ENCODE measurements around the gene CERS4.
"Not testable (repeated sequence)": the region's sequence is repeated elsewhere in the genome, so short reads cannot be mapped to it uniquely, and the experiment has no call there.

CERS4 gene

DNA sequence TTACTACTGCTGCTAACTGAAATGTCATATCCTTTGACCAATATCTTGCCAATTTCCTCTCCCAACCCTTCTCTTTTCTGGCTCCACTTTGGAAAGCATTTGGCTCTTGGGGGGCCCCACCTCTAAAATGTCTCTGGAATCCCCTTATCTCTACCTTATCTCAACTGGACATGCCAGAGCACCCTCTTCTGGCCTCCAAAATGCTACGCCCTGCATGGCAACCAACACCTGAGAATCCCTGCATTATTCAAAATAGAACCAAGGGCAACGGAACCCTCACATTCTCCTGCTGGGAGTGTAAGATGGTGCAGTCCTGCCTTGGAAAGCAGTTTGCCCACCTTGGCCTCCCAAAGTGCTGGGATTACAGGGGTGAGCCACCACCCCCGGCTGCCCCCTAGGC is 35.3 kb downstream of the CERS4 start:
- DNase-seq (ENCODE audit: low read depth, low spot score), result no peak
- TF ChIP-seq, protein P1, sequence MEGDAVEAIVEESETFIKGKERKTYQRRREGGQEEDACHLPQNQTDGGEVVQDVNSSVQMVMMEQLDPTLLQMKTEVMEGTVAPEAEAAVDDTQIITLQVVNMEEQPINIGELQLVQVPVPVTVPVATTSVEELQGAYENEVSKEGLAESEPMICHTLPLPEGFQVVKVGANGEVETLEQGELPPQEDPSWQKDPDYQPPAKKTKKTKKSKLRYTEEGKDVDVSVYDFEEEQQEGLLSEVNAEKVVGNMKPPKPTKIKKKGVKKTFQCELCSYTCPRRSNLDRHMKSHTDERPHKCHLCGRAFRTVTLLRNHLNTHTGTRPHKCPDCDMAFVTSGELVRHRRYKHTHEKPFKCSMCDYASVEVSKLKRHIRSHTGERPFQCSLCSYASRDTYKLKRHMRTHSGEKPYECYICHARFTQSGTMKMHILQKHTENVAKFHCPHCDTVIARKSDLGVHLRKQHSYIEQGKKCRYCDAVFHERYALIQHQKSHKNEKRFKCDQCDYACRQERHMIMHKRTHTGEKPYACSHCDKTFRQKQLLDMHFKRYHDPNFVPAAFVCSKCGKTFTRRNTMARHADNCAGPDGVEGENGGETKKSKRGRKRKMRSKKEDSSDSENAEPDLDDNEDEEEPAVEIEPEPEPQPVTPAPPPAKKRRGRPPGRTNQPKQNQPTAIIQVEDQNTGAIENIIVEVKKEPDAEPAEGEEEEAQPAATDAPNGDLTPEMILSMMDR (IDR thresholded peaks at IDR 0.05; ENCODE audit: low read depth, low read length), result no peak
- in situ Hi-C loops (cut with HindIII; ENCODE audit: low sequenced_read_pairs), result no loop called here
- no peak overlapping the region for H3K4me3 ChIP-seq (ENCODE audit: low read depth, low read length)

DNA sequence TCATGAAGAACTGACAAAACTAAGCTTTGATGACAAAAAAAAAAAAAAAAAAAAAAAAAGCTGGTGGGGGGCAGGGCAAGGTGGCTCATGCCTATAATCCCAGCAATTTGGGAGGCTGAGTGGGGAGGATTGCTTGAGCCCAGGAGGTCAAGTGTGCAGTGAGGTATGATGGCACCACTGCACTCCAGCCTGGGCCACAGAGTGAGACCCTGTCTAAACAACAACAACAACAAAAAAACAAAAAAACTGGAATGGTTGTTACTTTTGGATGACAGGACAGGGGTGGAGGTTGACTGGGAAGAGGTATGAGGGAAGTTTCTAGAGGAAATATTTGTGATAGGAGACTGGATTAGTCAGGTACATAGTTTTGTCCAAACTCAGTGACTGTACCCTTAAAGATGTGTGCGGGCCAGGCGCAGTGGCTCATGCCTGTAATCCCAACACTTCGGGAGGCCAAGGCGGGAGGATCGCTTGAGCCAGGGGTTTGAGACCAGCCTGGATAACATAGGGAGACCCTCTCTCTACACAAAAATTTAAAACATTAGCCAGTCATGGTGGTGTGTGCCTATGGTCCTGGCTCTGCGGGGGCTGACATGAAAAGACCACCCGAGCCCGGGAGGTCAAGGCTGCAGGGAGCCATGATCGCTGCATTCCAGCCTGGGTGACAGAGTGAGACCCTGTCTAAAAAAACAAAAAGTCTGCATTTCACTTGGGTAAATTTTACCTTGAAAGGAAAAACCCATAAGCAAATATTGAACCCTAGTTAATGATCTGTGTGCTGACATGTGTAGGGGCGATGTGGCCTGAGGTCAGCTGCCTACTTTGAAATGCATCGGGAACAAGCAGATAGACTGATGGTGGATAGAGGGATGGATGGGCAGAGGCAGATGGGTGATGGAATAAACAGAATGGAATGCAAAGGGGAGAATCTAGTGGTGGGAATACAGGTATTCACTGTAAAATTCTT is 37.0 kb downstream of the CERS4 start:
- TF ChIP-seq, protein P1 (IDR thresholded peaks at IDR 0.05; ENCODE audit: low read depth, low read length), result no peak
- in situ Hi-C loops (cut with HindIII; ENCODE audit: low sequenced_read_pairs), result no loop called here
- H3K4me3 ChIP-seq (ENCODE audit: low read depth, low read length), result no peak overlapping the region
- no peak for DNase-seq (ENCODE audit: low read depth, low spot score)

DNA sequence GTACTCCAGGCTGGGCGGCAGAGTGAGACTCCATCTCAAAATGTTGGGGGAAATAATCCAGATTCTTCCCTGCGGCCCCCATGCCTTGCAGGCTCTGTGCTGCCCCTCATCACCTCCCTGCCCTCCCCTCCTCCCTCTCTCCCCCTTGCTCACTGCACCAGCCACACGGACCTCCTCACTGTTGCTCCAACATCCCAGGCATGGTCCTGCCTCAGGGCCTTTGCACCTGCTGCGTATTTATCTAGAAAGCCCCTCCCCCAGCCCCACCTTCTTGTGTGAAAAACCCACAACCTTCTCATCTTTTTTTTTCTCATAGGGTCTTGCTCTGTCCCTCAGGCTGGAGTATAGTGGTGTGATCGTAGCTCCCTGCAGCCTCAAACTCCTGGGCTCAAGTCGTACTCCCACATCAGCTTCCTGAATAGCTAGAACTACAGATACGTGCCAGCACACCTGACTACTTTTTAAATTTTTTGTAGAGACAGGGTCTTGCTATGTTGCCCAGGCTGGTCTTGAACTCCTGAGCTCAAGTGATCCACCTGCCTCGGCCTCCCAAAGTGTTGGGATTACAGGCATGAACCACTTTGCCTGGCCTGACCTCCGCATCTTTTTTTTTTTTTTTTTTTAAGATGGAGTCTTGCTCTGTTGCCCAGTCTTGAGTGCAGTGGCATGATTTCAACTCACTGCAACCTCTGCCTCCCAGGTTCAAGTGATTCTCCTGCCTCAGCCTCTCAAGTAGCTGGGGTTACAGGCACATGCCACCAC is 38.1 kb downstream of the CERS4 start:
- H3K4me3 ChIP-seq (ENCODE audit: low read depth, low read length); in situ Hi-C loops (cut with HindIII; ENCODE audit: low sequenced_read_pairs); DNase-seq (ENCODE audit: low read depth, low spot score): not testable (repeated sequence)

DNA sequence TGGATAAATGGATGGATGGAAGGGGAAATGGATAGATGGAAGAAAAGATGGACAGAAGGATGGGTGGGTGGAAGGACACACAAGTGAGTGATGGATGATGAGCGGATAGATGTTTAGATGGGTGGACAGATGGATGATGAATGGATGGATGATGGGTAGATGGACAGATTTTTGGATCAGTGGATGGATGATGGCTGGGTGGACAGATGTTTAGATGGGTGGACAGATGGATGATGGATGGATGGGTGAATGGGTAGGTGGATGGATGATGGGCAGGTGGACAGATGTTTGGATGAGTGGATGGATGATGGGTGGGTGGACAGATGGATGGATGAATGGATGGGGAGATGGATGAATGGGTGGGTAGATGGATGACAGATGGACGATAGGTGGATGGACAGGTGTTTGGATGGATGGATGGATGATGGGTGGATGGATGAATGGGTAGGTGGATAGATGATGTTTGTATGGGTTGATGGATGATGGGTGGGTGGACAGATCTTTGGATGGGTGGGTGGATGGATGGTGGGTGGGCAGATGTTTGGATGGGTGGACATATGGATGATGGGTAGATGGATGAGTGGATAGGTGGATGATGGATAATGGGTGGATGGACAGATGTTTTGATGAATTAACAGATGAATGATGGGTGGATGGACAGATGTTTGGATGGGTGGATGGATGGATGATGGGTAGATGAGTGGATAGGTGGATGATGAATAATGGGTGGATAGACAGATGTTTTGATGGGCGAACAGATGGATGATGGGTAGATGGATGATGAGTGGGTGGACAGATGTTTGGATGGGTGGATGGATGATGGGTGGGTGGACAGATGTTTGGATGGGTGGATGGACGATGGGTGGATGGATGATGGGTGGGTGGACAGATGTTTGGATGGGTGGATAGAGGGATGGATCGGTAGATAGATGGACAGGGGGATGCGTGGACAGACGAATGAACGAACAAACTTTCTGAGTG is 39.5 kb downstream of the CERS4 start:
- in situ Hi-C loops (cut with HindIII; ENCODE audit: low sequenced_read_pairs), result no loop called here
- TF ChIP-seq, protein P1 (IDR thresholded peaks at IDR 0.05; ENCODE audit: low read depth, low read length), result no peak
- no peak overlapping the region for H3K4me3 ChIP-seq (ENCODE audit: low read depth, low read length)
- DNase-seq (ENCODE audit: low read depth, low spot score), result no peak

DNA sequence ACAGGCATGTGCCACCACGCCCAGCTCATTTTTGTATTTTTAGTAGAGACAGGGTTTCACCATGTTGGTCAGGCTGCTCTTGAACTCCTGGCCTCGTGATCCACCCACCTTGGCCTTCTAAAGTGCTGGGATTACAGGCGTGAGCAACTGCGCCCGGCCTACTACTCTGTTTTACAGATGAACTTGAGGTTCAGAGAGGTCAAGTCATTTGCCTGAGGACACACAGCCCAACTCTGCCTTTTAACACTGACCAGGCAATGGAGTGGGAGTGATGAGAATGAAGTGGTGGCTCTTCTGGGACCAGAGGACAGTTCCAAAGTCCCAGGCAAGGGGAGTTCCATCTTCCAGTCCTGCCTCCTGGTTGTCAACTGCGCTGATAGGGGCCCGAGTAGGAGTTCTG is 41.4 kb downstream of the CERS4 start:
- H3K4me3 ChIP-seq (ENCODE audit: low read depth, low read length), result no peak overlapping the region
- TF ChIP-seq, protein P1 (IDR thresholded peaks at IDR 0.05; ENCODE audit: low read depth, low read length), result no peak
- DNase-seq (ENCODE audit: low read depth, low spot score), result no peak
- in situ Hi-C loops (cut with HindIII; ENCODE audit: low sequenced_read_pairs), result no loop called here

DNA sequence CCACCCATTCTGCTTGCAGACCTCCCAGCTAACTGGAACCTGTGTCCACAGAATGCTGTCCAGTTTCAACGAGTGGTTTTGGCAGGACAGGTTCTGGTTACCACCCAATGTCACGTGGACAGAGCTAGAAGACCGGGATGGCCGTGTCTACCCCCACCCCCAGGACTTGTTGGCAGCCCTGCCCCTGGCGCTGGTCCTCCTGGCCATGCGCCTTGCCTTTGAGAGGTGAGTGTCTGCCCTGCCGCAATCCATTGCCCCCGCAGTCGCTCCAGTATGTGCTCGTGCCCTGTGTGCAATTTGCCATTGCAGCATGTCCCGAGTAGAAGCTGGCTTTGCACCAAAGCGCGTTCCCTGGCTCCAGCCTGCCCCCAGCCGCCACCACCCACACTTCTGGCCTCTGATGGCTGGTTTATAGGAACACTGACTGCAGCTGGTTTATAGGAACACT is 41.9 kb downstream of the CERS4 start:
- no peak for DNase-seq (ENCODE audit: low read depth, low spot score)
- H3K4me3 ChIP-seq (ENCODE audit: low read depth, low read length), result no peak overlapping the region
- TF ChIP-seq, protein P1 (IDR thresholded peaks at IDR 0.05; ENCODE audit: low read depth, low read length), result no peak
- in situ Hi-C loops (cut with HindIII; ENCODE audit: low sequenced_read_pairs), result no loop called here

All from astrocyte of the spinal cord (primary cell).